Activated naive CD8-positive, alpha-beta T cell treated with anti-CD3 and anti-CD28 coated beads, Interleukin-2, amount 10 ng/mL, durations not matched to agents 7 days and 5 days (primary cell): ENCODE data around the gene PDE11A. TPM values are rescaled to one million over a fixed set of nuclear protein-coding genes. Genes with fewer than 3 reads are reported as not detected.

ENCODE experiments used
- ATAC-seq: fragments of 150-1000 bp; cut with Tn5 transposase; one replicate; pipeline ENCODE4 v1.10.0; 2021; ENCODE audit warnings: low read depth, moderate library complexity
- POLR2A ChIA-PET: fragments of 350-600 bp; sonication (Branson Sonifier 250); formaldehyde crosslinking; loops from one replicate; lab custom pipeline; 2021; ENCODE audit warnings: antibody characterized with exemption; lab: Charles Lee
- DNase-seq: peaks from one replicate; pipeline ENCODE4 v3.0.0; 2021
- H3K27ac Mint-ChIP-seq: one replicate; pipeline ENCODE4 v1.8.0; 2022; ENCODE audit warnings: mild to moderate bottlenecking, mixed read lengths
- H3K27me3 Mint-ChIP-seq: one replicate; pipeline ENCODE4 v1.8.0; 2022; ENCODE audit warnings: mild to moderate bottlenecking, moderate library complexity, mixed read lengths
- H3K36me3 Mint-ChIP-seq: one replicate; pipeline ENCODE4 v1.8.0; 2021; ENCODE audit warnings: mild to moderate bottlenecking, mixed read lengths
- H3K4me1 Mint-ChIP-seq: one replicate; pipeline ENCODE4 v1.8.0; 2021; ENCODE audit warnings: mixed read lengths
- H3K4me3 Mint-ChIP-seq: one replicate; pipeline ENCODE4 v1.8.0; 2022; ENCODE audit warnings: mild to moderate bottlenecking, moderate library complexity, mixed read lengths
- H3K9me3 Mint-ChIP-seq: one replicate; pipeline ENCODE4 v1.8.0; 2021; ENCODE audit warnings: mixed read lengths
- total RNA-seq, 2 experiments: library from RNA; stranded (reverse); gene quantifications; one replicate each; pipeline ENCODE4 v1.2.3, GENCODE V29; 2021

Gene PDE11A
- total RNA-seq, 2 experiments from 2014 or later = not detected

DNA sequence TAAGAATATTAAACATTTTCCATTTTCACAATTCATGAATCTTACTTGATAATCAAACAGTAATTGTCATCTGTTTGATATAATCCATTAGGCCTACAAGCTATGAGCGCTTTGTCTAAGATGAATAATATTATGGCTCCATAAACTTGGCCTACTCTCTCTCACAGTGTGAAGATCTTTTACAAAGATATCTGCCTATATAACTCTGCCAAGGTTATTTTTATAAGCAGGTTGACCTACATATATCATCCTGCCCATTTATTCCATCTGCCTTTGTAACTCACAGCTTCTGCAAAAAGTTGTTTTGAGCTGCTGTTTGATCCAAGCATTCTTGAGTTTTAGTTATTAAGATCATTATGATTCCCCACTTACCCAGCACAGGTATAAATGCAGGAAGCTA, 158.3 kb downstream of the PDE11A start:
- DNase-seq = no peak
- no peaks in the 10 kb centered on the region for H3K36me3 Mint-ChIP-seq
- H3K27ac Mint-ChIP-seq = no peak overlapping the region
- no peaks in the 10 kb centered on the region for H3K9me3 Mint-ChIP-seq
- peaks cover 10% of the 10 kb centered on the region for H3K27me3 Mint-ChIP-seq
- no peak for ATAC-seq
- H3K4me3 Mint-ChIP-seq = no peak overlapping the region
- POLR2A ChIA-PET = no interaction called here
- no peaks in the 10 kb centered on the region for H3K4me1 Mint-ChIP-seq

DNA sequence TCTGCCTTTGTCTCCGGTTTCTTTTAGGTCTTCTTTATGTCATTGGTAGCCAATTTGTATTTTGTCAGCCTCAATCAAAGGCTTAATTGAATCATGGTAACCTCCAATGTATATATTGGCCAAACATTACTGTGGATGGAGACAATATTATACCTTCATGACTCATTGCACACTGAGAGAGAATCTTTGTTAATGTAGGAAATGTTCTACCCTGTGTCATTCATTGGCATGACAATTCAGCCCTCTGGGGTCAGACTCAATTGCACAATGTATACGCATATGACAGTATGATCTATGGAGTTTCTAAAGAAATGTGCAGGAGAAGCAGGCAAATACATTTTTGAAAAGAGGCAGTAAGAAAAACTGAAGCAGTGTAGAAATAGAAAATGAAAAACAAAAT, 162.6 kb downstream of the PDE11A start:
- no peak for DNase-seq
- H3K4me1 Mint-ChIP-seq = peaks cover 9% of the 10 kb centered on the region

DNA sequence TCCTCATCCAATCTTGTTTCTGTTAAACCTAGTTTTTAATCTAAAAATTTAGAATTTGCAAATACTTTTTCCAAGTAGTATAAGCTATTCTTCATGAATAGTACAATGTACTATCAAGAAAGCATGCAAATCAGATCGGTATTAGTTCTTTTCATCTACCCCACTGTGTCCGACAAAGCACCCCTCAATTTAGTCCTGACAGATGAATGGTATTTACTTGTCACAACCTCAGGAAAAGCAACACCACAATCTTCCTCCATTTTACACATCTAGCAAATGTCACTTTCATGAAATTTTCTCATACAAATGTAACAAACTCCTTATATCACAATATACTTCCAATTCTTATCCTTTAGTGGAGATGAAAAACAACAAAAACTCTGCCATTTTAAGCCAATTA, 163.8 kb downstream of the PDE11A start:
- POLR2A ChIA-PET = no interaction called here
- no peaks in the 10 kb centered on the region for H3K9me3 Mint-ChIP-seq
- H3K36me3 Mint-ChIP-seq = no peaks in the 10 kb centered on the region
- DNase-seq (no peak), ATAC-seq (no peak)
- peaks cover 9% of the 10 kb centered on the region for H3K4me1 Mint-ChIP-seq
- peaks cover 2% of the 10 kb centered on the region for H3K27me3 Mint-ChIP-seq
- H3K4me3 Mint-ChIP-seq = no peak overlapping the region
- no peak overlapping the region for H3K27ac Mint-ChIP-seq

More for the DNA sequence above, 162.6 kb downstream of the PDE11A start:
- no peak for ATAC-seq
- Mint-ChIP-seq H3K27me3 (no peaks in the 10 kb centered on the region), H3K4me3 (no peak overlapping the region), H3K36me3 (no peaks in the 10 kb centered on the region), H3K9me3 (no peaks in the 10 kb centered on the region), H3K27ac (no peak overlapping the region)
- POLR2A ChIA-PET = no interaction called here

DNA sequence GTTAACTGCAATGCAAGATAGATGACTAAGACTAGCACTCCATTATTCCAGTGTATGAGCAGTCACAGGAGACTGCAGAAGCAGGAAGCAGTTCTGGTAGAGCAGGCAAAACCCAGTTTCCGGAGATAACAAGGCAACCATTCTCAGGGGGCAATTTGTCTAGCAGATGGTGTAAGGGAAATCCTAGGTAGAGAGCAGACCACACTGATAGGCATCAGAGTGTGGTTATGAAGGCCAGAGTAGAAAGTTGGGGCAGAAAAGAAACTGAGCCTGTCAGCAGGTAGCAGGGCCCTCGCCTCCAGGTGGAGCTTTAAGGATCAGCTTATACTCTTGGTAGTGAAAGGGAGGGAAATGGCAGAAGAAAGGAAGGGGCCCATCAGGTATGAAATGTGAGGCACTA, 164.4 kb downstream of the PDE11A start:
- Mint-ChIP-seq H3K9me3 (no peaks in the 10 kb centered on the region), H3K4me3 (no peak overlapping the region), H3K4me1 (peaks cover 9% of the 10 kb centered on the region), H3K27me3 (peaks cover 2% of the 10 kb centered on the region), H3K36me3 (no peaks in the 10 kb centered on the region), H3K27ac (peak overlapping the region; percentile 40)
- DNase-seq (no peak), ATAC-seq (peak; percentile 81)
- POLR2A ChIA-PET = no interaction called here

DNA sequence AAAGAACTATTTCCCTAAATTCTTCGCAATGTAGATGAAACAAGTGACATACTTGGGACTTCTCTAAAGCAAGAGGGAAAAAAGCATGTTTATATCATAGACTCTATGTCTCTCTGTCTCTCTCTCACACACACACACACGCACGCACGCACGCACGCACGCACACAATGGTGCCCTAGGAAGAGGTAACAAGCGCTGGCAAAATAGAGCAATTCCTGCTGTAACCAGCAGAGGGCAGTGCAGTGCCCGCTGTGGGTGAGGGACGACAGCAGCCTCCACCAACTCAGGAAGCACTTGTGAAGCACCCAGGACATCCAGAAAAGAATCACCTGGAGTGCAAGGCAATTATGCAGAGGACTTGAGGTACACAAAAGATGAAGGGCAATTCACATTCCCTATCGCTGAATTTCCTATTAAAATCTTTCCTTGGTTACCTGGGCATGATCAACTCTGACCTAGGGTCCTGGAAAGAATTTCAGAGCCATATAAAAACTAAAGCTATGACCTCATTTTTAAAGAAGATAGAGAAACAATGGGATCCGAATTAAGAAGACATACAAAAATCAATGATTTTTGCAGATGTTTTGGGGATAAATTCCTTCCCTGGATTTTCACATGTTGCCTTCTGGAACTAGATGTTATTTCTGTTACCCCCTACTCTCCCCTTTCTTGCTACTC, 166.4 kb downstream of the PDE11A start:
- ATAC-seq (peak; percentile 70), DNase-seq (peak; percentile 70)
- Mint-ChIP-seq H3K36me3 (no peaks in the 10 kb centered on the region), H3K4me1 (peaks cover 9% of the 10 kb centered on the region), H3K9me3 (no peaks in the 10 kb centered on the region), H3K27me3 (peaks cover 5% of the 10 kb centered on the region), H3K4me3 (no peak overlapping the region), H3K27ac (no peak overlapping the region)
- POLR2A ChIA-PET = no interaction called here

DNA sequence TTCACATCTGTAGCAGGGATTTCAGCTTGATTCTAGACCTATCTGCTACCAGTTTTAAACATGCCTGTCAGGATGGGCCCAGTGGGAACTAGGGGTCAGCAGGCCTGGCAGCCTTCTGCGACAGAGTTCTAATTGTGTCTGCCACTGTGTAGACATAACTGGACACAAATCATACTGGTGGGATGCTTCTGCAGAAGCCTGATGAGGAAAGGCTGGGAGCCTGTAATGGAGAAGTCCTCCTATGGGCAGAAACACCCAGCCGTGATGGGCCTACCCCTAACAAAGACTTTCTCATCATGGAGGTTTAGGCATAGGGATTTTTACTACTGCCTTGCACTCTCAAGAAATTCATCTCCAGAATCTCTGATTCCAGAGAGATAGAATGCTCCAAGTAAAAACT, 166.9 kb downstream of the PDE11A start:
- DNase-seq (no peak), ATAC-seq (no peak)
- no peaks in the 10 kb centered on the region for H3K36me3 Mint-ChIP-seq
- H3K27ac Mint-ChIP-seq = no peak overlapping the region
- H3K4me3 Mint-ChIP-seq = no peak overlapping the region
- H3K27me3 Mint-ChIP-seq = peaks cover 5% of the 10 kb centered on the region
- H3K4me1 Mint-ChIP-seq = peaks cover 9% of the 10 kb centered on the region
- POLR2A ChIA-PET = no interaction called here
- H3K9me3 Mint-ChIP-seq = no peaks in the 10 kb centered on the region

DNA sequence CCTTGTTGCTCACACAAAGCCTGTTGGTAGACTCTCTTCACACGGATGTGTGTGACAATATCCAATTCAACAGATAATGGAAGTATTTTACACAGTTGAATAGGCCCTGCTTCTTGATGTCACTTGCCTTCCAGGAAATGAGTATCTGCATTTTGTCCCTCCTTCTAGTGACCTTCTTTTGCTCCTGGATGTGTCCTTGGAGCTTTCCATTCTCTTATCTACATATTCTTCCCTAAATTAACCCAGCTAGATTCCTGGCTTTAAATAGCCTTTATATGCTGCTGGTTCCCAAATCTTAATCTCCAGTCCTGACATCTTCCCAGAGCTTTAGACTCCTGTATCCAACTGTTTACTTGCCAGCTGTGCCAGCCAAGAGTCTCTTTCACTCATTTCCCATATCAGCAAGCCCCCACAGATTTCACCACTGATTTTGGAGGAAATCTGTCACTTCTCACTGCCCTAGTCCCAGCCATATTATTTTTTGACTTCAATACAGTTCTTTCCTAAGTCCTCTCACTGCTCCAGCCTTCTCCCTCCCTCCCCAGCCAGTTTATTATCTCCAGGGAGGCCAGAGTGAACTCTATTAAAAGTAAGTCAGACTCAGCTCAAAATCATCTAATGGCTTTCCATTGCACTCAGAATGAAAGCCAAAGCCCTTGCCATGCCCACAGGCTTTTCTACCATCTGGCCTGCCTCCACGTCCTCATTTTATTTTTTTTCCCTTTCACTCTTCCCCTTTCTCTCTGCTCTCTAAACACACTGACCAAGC, 170.0 kb downstream of the PDE11A start:
- no peak overlapping the region for H3K4me3 Mint-ChIP-seq
- ATAC-seq = no peak
- no peaks in the 10 kb centered on the region for H3K9me3 Mint-ChIP-seq
- DNase-seq = no peak
- H3K36me3 Mint-ChIP-seq = no peaks in the 10 kb centered on the region
- H3K27me3 Mint-ChIP-seq = peaks cover 8% of the 10 kb centered on the region
- H3K27ac Mint-ChIP-seq = no peak overlapping the region
- POLR2A ChIA-PET = no interaction called here
- peaks cover 1% of the 10 kb centered on the region for H3K4me1 Mint-ChIP-seq

DNA sequence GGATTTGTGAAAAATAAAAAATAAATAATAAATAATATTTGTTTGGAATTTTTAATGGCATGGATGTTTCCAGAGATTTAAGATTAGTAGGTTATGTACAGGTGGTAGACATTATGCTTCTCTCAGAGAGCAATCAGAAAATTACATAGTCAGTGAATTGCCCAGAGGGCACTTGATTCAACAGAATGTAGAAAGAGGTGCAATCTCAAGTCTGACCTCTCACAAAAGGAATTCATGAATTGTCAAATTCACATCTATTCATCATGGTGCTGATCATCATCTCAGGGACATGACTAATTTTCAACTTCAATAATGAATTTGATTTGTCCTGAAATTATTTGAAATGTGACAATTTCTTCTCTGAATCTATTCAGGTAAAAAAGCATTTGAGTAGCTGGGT, 172.5 kb downstream of the PDE11A start:
- Mint-ChIP-seq H3K4me3 (no peak overlapping the region), H3K9me3 (no peaks in the 10 kb centered on the region), H3K4me1 (no peaks in the 10 kb centered on the region), H3K36me3 (no peaks in the 10 kb centered on the region), H3K27me3 (peaks cover 8% of the 10 kb centered on the region), H3K27ac (no peak overlapping the region)
- ATAC-seq (no peak), DNase-seq (no peak)
- POLR2A ChIA-PET = no interaction called here

DNA sequence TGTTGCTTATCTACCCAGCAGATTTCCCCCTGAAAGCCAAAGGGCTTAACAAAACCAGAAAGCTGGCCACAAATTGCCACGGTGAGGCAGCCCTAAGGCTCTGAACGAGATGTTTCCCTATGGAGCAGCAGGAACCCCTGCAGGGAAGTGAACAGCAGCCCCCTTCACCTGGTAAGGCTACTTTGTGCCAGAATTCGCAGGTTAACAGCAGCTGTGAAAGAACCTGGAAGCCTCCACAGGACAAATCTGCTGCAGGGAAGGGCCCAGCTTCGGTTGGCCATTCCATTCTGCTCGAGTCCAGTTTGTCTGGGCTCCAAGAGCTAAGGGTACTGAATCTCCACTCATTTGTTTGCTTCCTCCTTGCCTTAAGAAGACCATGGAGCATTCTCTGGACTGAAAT, 175.3 kb downstream of the PDE11A start:
- no peaks in the 10 kb centered on the region for H3K9me3 Mint-ChIP-seq
- ATAC-seq (no peak), DNase-seq (no peak)
- POLR2A ChIA-PET = no interaction called here
- no peaks in the 10 kb centered on the region for H3K4me1 Mint-ChIP-seq
- peaks cover 5% of the 10 kb centered on the region for H3K27me3 Mint-ChIP-seq
- no peak overlapping the region for H3K27ac Mint-ChIP-seq
- no peaks in the 10 kb centered on the region for H3K36me3 Mint-ChIP-seq
- no peak overlapping the region for H3K4me3 Mint-ChIP-seq

DNA sequence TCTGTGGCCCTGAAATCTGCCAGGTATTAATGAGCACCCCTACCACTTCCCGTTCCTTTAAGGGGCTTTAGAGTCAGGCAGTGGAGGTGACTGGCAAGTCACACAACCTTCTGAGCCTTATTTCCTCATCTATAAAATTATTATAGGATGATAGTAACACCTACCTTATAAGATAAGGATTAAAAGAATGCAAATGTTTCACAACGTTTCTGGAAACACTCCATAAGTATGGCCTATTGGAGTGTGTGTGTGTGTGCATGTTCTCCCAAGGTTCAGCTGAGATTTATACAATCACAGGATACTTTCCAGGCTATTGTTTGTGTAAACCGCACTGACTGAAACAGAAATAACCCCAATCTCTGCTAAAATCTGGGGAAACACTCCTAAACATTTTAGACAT, 176.0 kb downstream of the PDE11A start:
- Mint-ChIP-seq H3K27me3 (peaks cover 5% of the 10 kb centered on the region), H3K4me3 (no peak overlapping the region), H3K36me3 (no peaks in the 10 kb centered on the region), H3K9me3 (no peaks in the 10 kb centered on the region), H3K27ac (no peak overlapping the region), H3K4me1 (no peaks in the 10 kb centered on the region)
- POLR2A ChIA-PET = no interaction called here
- DNase-seq (no peak), ATAC-seq (no peak)

DNA sequence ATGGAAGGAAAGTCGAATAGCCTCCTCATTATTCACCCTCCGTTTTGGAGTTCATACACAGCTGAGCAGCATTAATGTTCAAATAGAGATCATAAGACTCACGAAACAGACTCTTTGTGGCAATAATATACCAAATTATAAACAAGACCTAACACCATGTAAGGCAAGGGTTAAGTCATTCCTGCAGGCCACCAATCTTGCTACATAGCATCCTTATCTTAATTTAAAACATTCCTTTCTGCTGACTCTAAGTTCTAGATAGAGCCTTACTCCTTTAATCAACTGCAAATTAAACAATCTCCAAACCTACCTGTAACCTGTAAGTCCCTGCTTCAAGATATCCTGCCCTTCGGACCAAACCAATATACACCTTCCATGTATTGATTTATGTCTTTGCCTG, 178.0 kb downstream of the PDE11A start:
- POLR2A ChIA-PET = no interaction called here
- H3K9me3 Mint-ChIP-seq = no peaks in the 10 kb centered on the region
- H3K4me3 Mint-ChIP-seq = no peak overlapping the region
- H3K4me1 Mint-ChIP-seq = no peaks in the 10 kb centered on the region
- no peak for ATAC-seq
- peaks cover 14% of the 10 kb centered on the region for H3K27me3 Mint-ChIP-seq
- no peak for DNase-seq
- H3K36me3 Mint-ChIP-seq = no peaks in the 10 kb centered on the region
- H3K27ac Mint-ChIP-seq = no peak overlapping the region

DNA sequence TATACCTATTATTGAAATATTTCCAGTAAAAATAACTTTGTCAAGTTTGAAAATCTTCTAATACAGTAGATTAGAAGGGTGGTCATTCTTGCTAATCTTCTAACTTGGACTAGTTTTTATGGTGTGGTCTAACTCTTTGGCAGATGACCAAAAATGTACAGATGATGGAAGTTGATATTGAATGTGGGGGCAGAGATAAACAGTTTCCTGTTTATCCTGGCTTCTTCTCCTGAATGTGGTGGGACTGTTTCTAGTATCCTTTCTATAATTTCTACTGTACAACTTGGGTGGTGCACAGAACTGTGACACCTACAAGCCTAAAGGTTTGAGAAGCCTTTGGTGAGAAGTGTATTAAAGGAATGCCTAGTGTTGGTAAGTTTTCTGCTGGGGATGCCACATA, 178.7 kb downstream of the PDE11A start:
- H3K4me3 Mint-ChIP-seq = no peak overlapping the region
- H3K36me3 Mint-ChIP-seq = no peaks in the 10 kb centered on the region
- H3K9me3 Mint-ChIP-seq = no peaks in the 10 kb centered on the region
- POLR2A ChIA-PET = no interaction called here
- no peak for DNase-seq
- H3K4me1 Mint-ChIP-seq = no peaks in the 10 kb centered on the region
- H3K27ac Mint-ChIP-seq = no peak overlapping the region
- peaks cover 16% of the 10 kb centered on the region for H3K27me3 Mint-ChIP-seq
- ATAC-seq = no peak

DNA sequence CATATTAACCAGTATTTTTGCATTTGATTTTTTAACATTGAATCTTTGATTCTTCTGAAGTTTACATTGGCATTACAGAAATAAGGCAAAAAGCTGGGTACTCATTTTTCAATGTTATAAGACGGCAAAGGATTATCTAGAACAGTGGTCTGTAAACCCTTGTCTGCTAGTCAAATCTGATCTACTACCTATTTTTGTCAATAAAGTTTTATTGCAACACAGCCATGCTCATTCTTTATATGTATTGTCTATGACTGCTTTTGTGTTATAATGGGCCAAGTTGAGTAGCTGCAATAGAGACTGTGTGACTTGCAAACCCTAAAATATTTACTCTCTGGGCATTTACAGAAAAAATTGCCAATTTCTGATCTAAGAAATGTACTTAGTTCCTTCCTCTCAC, 181.0 kb downstream of the PDE11A start:
- no peak for ATAC-seq
- no peaks in the 10 kb centered on the region for H3K9me3 Mint-ChIP-seq
- no peak for DNase-seq
- no peaks in the 10 kb centered on the region for H3K4me1 Mint-ChIP-seq
- no peak overlapping the region for H3K4me3 Mint-ChIP-seq
- POLR2A ChIA-PET = no interaction called here
- no peaks in the 10 kb centered on the region for H3K36me3 Mint-ChIP-seq
- peaks cover 24% of the 10 kb centered on the region for H3K27me3 Mint-ChIP-seq
- H3K27ac Mint-ChIP-seq = no peak overlapping the region

DNA sequence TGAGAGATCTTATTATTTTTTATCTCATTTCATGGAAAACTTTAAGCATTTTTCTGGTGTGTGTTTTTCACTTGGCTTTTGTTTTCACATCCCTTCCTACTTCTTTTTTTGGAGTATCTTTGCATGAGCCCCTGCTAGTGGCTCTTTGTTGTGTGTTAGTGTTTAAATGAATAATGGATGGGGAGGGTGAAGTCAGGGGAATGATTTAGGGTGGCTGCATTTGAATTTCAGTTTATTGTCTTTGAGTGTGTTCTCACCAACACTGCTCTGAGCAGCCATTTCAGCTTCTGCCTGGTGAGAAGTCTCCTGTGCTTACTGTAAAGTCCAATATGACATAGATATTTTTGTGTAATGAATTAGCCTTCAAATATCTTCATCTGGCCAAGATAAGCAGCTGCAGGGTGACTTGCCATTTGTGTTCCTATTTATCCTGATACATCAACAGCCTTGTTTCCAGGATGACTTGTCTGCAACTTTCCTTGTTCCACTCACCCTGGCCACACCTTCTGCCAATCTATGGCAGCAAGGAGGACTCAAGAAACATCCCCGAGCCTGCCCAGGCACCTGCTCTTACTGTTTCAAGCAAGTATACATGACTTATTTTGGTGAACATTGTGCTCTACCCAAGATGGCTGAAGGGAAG, 182.6 kb downstream of the PDE11A start:
- no peaks in the 10 kb centered on the region for H3K36me3 Mint-ChIP-seq
- H3K4me1 Mint-ChIP-seq = no peaks in the 10 kb centered on the region
- no peak overlapping the region for H3K27ac Mint-ChIP-seq
- ATAC-seq (no peak), DNase-seq (no peak)
- peaks cover 24% of the 10 kb centered on the region for H3K27me3 Mint-ChIP-seq
- POLR2A ChIA-PET = no interaction called here
- no peaks in the 10 kb centered on the region for H3K9me3 Mint-ChIP-seq
- no peak overlapping the region for H3K4me3 Mint-ChIP-seq
